GDM1 (cell line): ENCODE results near the gene ANGEL1.

Experiments used
- DNase-seq: peaks from one replicate; lab custom pipeline; 2025; lab: John Stamatoyannopoulos, UW

Gene ANGEL1

GRCh38 chr14:76779221-76780057 lies 33.2 kb downstream of the ANGEL1 start:
- DNase-seq, result no peak

- no peak for DNase-seq
Observed at GRCh38 chr14:76778546-76779215, 34.0 kb downstream of the ANGEL1 start.

GRCh38 chr14:76777721-76778120 lies 35.0 kb downstream of the ANGEL1 start:
- no peak for DNase-seq

GRCh38 chr14:76776428-76777251 lies 36.0 kb downstream of the ANGEL1 start:
- DNase-seq, result peak; percentile 28

- no peak for DNase-seq
Observed at GRCh38 chr14:76775695-76776427, 36.8 kb downstream of the ANGEL1 start.

- no peak for DNase-seq
Observed at GRCh38 chr14:76774821-76775694, 37.6 kb downstream of the ANGEL1 start.

- no peak for DNase-seq
Observed at GRCh38 chr14:76773956-76774820, 38.5 kb downstream of the ANGEL1 start.

- DNase-seq, result peak; percentile 74
Observed at GRCh38 chr14:76773188-76773885, 39.3 kb downstream of the ANGEL1 start.

- DNase-seq, result peak; percentile 60
Observed at GRCh38 chr14:76772300-76773187, 40.1 kb downstream of the ANGEL1 start.

GRCh38 chr14:76771437-76771980 lies 41.2 kb downstream of the ANGEL1 start:
- no peak for DNase-seq

- DNase-seq, result no peak
Observed at GRCh38 chr14:76770521-76771436, 41.9 kb downstream of the ANGEL1 start.

GRCh38 chr14:76769636-76770292 lies 42.9 kb downstream of the ANGEL1 start:
- no peak for DNase-seq

- DNase-seq, result no peak
Observed at GRCh38 chr14:76768671-76769500, 43.8 kb downstream of the ANGEL1 start.

GRCh38 chr14:76767681-76768656 lies 44.7 kb downstream of the ANGEL1 start:
- peak; percentile 98 for DNase-seq
